ENCODE results near the gene HINT2. TPM values are rescaled to one million over a fixed set of nuclear protein-coding genes. Genes with fewer than 3 reads are reported as not detected.

HINT2 gene
- total RNA-seq, 1 experiment from 2014 or later, result 35.9 TPM

DNA sequence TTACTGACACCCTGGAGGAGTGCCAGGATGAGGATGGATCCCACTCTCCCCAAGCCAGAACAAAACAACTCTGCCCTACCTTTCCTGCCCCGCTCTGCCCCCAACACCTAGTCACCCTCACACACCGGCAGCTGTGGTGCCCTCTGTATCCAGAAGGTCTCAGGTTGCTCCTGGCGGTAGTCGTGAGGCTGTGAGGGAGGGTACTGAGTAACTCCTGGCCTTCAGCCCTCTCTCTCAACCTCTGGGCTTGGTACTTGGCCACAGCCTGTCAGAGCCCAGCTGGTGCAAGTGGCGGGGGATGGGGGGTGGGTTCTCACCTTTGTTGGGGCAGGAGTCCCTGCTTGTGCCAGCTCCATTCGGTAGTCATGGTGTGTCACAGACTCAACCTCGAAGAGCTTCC lies 4.7 kb downstream of the HINT2 start:
- peaks cover 5% of the 10 kb centered on the region for H3K27me3 Mint-ChIP-seq (ENCODE audit: low read depth)
- no peak overlapping the region for H3K56ac ChIP-seq (ENCODE audit: insufficient read length, low read depth, low read length)
- H3K27ac Mint-ChIP-seq, result no peak overlapping the region
- no peaks in the 10 kb centered on the region for H3K79me2 ChIP-seq (ENCODE audit: insufficient read depth, low read length)
- no peak for DNase-seq
- no peak overlapping the region for H3K27ac ChIP-seq (ENCODE audit: insufficient read length, low read depth, low read length)
- no peak overlapping the region for H4K8ac ChIP-seq (replicated peaks; ENCODE audit: insufficient read length, low read depth, low read length)
- no peak overlapping the region for H2AK5ac ChIP-seq (ENCODE audit: insufficient read length, low read length)
- H2BK15ac ChIP-seq (ENCODE audit: low read depth, low read length), result no peak overlapping the region
- no peaks in the 10 kb centered on the region for H3K9me3 ChIP-seq (ENCODE audit: control insufficient read depth, low read depth, low read length)
- H3K14ac ChIP-seq (ENCODE audit: insufficient read depth, low read length), result no peak overlapping the region
- no peaks in the 10 kb centered on the region for H3K27me3 ChIP-seq (ENCODE audit: insufficient read depth, low read length)
- no peak overlapping the region; a peak in 1 of 5 replicates for H3K4me3 Mint-ChIP-seq
- H3K4ac ChIP-seq (ENCODE audit: low read depth, low read length), result no peak overlapping the region
- no peak overlapping the region for H3T11ph ChIP-seq (ENCODE audit: low read length)
- no peak overlapping the region for H4K5ac ChIP-seq (ENCODE audit: insufficient read length, low read depth, low read length)
- peaks cover 9% of the 10 kb centered on the region for H3K23me2 ChIP-seq (ENCODE audit: insufficient read length, low read depth, low read length, poor library complexity, severe bottlenecking)
- WGBS (ENCODE audit: extremely low coverage, insufficient read length, low lambda C conversion rate), result no CpG with 5 or more reads among the region's 7 CpGs
- no peak overlapping the region for H2BK5ac ChIP-seq (ENCODE audit: insufficient read length, low read length)
- no peak overlapping the region for H3K4me2 ChIP-seq (ENCODE audit: insufficient read depth, insufficient read length, low read length)
- TF ChIP-seq, protein P1, sequence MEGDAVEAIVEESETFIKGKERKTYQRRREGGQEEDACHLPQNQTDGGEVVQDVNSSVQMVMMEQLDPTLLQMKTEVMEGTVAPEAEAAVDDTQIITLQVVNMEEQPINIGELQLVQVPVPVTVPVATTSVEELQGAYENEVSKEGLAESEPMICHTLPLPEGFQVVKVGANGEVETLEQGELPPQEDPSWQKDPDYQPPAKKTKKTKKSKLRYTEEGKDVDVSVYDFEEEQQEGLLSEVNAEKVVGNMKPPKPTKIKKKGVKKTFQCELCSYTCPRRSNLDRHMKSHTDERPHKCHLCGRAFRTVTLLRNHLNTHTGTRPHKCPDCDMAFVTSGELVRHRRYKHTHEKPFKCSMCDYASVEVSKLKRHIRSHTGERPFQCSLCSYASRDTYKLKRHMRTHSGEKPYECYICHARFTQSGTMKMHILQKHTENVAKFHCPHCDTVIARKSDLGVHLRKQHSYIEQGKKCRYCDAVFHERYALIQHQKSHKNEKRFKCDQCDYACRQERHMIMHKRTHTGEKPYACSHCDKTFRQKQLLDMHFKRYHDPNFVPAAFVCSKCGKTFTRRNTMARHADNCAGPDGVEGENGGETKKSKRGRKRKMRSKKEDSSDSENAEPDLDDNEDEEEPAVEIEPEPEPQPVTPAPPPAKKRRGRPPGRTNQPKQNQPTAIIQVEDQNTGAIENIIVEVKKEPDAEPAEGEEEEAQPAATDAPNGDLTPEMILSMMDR (conservative IDR thresholded peaks at IDR 0.05), result no peak
- H3K36me3 Mint-ChIP-seq (ENCODE audit: insufficient read depth in 1 of 3, low read depth in 3 of 3), result peaks cover 9 to 18% (median 16%) of the 10 kb centered on the region in 3 experiments
- H3K79me1 ChIP-seq (ENCODE audit: insufficient read depth, low read depth, low read length, poor library complexity, severe bottlenecking), result no peaks in the 10 kb centered on the region
- no peak overlapping the region for H3K23ac ChIP-seq (ENCODE audit: insufficient read length, low read depth, low read length)
- H3K4me1 Mint-ChIP-seq, result peaks cover 17 to 18% of the 10 kb centered on the region in 2 experiments
- H3K18ac ChIP-seq (ENCODE audit: insufficient read length, low read depth, low read length), result no peak overlapping the region
- H2BK120ac ChIP-seq (ENCODE audit: low read depth, low read length, poor library complexity, severe bottlenecking), result no peak overlapping the region
- H3K9me3 Mint-ChIP-seq, result no peaks in the 10 kb centered on the region; a peak in 1 of 5 replicates
- no peak overlapping the region for H4K91ac ChIP-seq (ENCODE audit: insufficient read length, low read depth, low read length)
- no peak overlapping the region for H2AFZ ChIP-seq (ENCODE audit: low read length)
- H3K4me1 ChIP-seq (ENCODE audit: insufficient read depth, low read length), result no peaks in the 10 kb centered on the region
- H3K9ac ChIP-seq (ENCODE audit: extremely low read depth, insufficient read length, low read length), result no peak overlapping the region
- H2BK12ac ChIP-seq (ENCODE audit: insufficient read length, low read depth, low read length), result no peak overlapping the region
- no peaks in the 10 kb centered on the region for H4K20me1 ChIP-seq (ENCODE audit: control insufficient read depth, insufficient read depth, insufficient read length)
- no peak overlapping the region for H2BK20ac ChIP-seq (ENCODE audit: low read depth, low read length, poor library complexity, severe bottlenecking)

Measured in H9 (cell line).